Fibroblast of the aortic adventitia (primary cell): ENCODE measurements around the gene EXOG. TPM values are rescaled to one million over a fixed set of nuclear protein-coding genes. Genes with fewer than 3 reads are reported as not detected.

Experiments used
- DNase-seq: peaks from one replicate; pipeline ENCODE4 v3.0.0-alpha.2; 2010; ENCODE audit warnings: low read depth
- H3K4me3 ChIP-seq: 2 replicates; pipeline ENCODE4 v1.5.1; 2011; ENCODE audit warnings: low read depth, mild to moderate bottlenecking, control low read depth, low read length, moderate library complexity
- CTCF ChIP-seq: IDR thresholded peaks from 2 replicates; pipeline ENCODE4 v1.5.1; 2011; ENCODE audit warnings: mild to moderate bottlenecking, low read length, control low read depth, inconsistent platforms; ENCODE audit not compliant: insufficient read depth
- total RNA-seq: library from RNA; depleted of rRNA; stranded (reverse); fragments of >200 nt; gene quantifications from 2 replicates; pipeline ENCODE4 v1.2.3, GENCODE V29; 2012; ENCODE audit warnings: low replicate concordance

Gene EXOG
- total RNA-seq, 1 donor = 14.4 TPM

DNA sequence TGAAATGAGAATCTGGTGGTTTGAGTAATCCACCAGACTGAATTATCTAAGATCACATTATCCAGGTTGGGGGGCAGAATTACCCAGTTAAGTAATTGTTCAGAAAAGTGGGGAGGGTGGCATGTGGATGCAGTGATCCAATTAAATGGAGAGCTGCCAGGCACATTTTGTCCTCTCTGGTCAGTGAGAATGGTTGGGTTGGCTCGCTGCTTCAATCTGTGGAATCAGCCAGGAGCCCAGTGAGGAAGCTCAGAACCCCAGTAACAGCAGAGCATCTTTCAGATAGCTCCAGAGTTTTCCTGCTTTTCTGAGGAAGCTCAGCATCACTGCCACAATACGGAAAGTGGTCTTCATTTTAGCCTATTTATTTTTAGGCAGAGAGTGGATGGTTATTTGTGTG, 6.4 kb upstream of the EXOG start:
- TF ChIP-seq CTCF = no peak
- DNase-seq = no peak
- H3K4me3 ChIP-seq = no peak overlapping the region

- DNase-seq = no peak
- no peak for TF ChIP-seq CTCF
- H3K4me3 ChIP-seq = no peak overlapping the region
Observed at GRCh38 chr3:38490281-38491030, 5.7 kb upstream of the EXOG start.

- no peak for DNase-seq
- no peak for TF ChIP-seq CTCF
- no peak overlapping the region for H3K4me3 ChIP-seq
Observed at GRCh38 chr3:38491215-38491614, 4.9 kb upstream of the EXOG start.

- H3K4me3 ChIP-seq = no peak overlapping the region
- TF ChIP-seq CTCF = no peak
- DNase-seq = peak; percentile 42
Observed at GRCh38 chr3:38493031-38493430, 3.1 kb upstream of the EXOG start.

DNA sequence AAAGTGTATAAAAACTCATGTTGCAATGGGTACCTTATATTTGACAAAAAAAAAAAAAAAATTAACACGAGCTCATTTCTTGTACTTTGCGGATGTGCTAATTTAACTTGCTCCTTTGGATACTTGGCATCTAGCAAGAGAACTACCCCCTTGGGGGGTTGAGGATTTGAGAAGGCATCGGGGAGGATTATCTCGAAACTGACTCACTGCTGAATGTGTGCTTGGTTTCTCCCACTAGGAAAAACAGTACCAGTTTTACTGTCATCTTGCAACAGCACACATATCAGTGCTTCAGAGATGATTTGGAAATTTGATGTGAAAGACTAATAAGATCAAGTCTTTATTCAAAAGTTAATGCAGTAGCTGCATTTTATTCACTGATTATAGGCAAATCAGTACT, 891 bp downstream of the EXOG start:
- H3K4me3 ChIP-seq = peak overlapping the region; percentile 91
- TF ChIP-seq CTCF = no peak
- DNase-seq = peak; percentile 40

GRCh38 chr3:38500688-38501417, 4.7 kb downstream of the EXOG start:
- H3K4me3 ChIP-seq = no peak overlapping the region
- no peak for TF ChIP-seq CTCF
- no peak for DNase-seq
